ENCODE results near the gene JCAD.

Gene JCAD

GRCh38 chr10:30079408-30079807 is 20.0 kb upstream of the JCAD start:
- DNase-seq (ENCODE audit: low read depth, low spot score), result no peak
- no peak overlapping the region for H3K4me3 ChIP-seq (ENCODE audit: low read length)

- DNase-seq (ENCODE audit: low read depth, low spot score), result no peak
- no peak overlapping the region for H3K4me3 ChIP-seq (ENCODE audit: low read length)
These were observed 16.1 kb upstream of the JCAD start for GRCh38 chr10:30075481-30075880.

- DNase-seq (ENCODE audit: low read depth, low spot score), result no peak
These were observed 15.5 kb upstream of the JCAD start for GRCh38 chr10:30074933-30075332.

GRCh38 chr10:30074090-30074489 is 14.7 kb upstream of the JCAD start:
- no peak for DNase-seq (ENCODE audit: low read depth, low spot score)
- H3K4me3 ChIP-seq (ENCODE audit: low read length), result no peak overlapping the region

More at GRCh38 chr10:30074933-30075332, 15.5 kb upstream of the JCAD start:
- H3K4me3 ChIP-seq (ENCODE audit: low read length), result no peak overlapping the region

GRCh38 chr10:30073767-30074060 is 14.3 kb upstream of the JCAD start:
- no peak overlapping the region for H3K4me3 ChIP-seq (ENCODE audit: low read length)
- no peak for DNase-seq (ENCODE audit: low read depth, low spot score)

- H3K4me3 ChIP-seq (ENCODE audit: low read length), result no peak overlapping the region
- no peak for DNase-seq (ENCODE audit: low read depth, low spot score)
These were observed 13.8 kb upstream of the JCAD start for GRCh38 chr10:30073045-30073766.

- DNase-seq (ENCODE audit: low read depth, low spot score), result no peak
- no peak overlapping the region for H3K4me3 ChIP-seq (ENCODE audit: low read length)
These were observed 12.7 kb upstream of the JCAD start for GRCh38 chr10:30072068-30072467.

- DNase-seq (ENCODE audit: low read depth, low spot score), result no peak
- no peak overlapping the region for H3K4me3 ChIP-seq (ENCODE audit: low read length)
These were observed 10.8 kb upstream of the JCAD start for GRCh38 chr10:30070001-30070685.

- H3K4me3 ChIP-seq (ENCODE audit: low read length), result no peak overlapping the region
- no peak for DNase-seq (ENCODE audit: low read depth, low spot score)
These were observed 9.3 kb upstream of the JCAD start for GRCh38 chr10:30068492-30069223.

GRCh38 chr10:30063099-30063498 is 3.7 kb upstream of the JCAD start:
- H3K4me3 ChIP-seq (ENCODE audit: low read length), result no peak overlapping the region
- DNase-seq (ENCODE audit: low read depth, low spot score), result no peak

GRCh38 chr10:30062582-30062981 is 3.2 kb upstream of the JCAD start:
- DNase-seq (ENCODE audit: low read depth, low spot score), result no peak
- H3K4me3 ChIP-seq (ENCODE audit: low read length), result no peak overlapping the region

GRCh38 chr10:30062090-30062489 is 2.7 kb upstream of the JCAD start:
- H3K4me3 ChIP-seq (ENCODE audit: low read length), result no peak overlapping the region
- DNase-seq (ENCODE audit: low read depth, low spot score), result no peak

- H3K4me3 ChIP-seq (ENCODE audit: low read length), result no peak overlapping the region
- no peak for DNase-seq (ENCODE audit: low read depth, low spot score)
These were observed 735 bp downstream of the JCAD start for GRCh38 chr10:30058570-30059132.

GRCh38 chr10:30057894-30058556 is 1.4 kb downstream of the JCAD start:
- no peak overlapping the region for H3K4me3 ChIP-seq (ENCODE audit: low read length)
- no peak for DNase-seq (ENCODE audit: low read depth, low spot score)

GRCh38 chr10:30057421-30057841 is 2.0 kb downstream of the JCAD start:
- no peak overlapping the region for H3K4me3 ChIP-seq (ENCODE audit: low read length)
- no peak for DNase-seq (ENCODE audit: low read depth, low spot score)

- H3K4me3 ChIP-seq (ENCODE audit: low read length), result no peak overlapping the region
- DNase-seq (ENCODE audit: low read depth, low spot score), result no peak
These were observed 2.5 kb downstream of the JCAD start for GRCh38 chr10:30056767-30057355.

- no peak overlapping the region for H3K4me3 ChIP-seq (ENCODE audit: low read length)
- no peak for DNase-seq (ENCODE audit: low read depth, low spot score)
These were observed 3.1 kb downstream of the JCAD start for GRCh38 chr10:30056281-30056680.

GRCh38 chr10:30055226-30055662 is 4.1 kb downstream of the JCAD start:
- no peak for DNase-seq (ENCODE audit: low read depth, low spot score)
- H3K4me3 ChIP-seq (ENCODE audit: low read length), result no peak overlapping the region

GRCh38 chr10:30052062-30052461 is 7.3 kb downstream of the JCAD start:
- DNase-seq (ENCODE audit: low read depth, low spot score), result no peak
- no peak overlapping the region for H3K4me3 ChIP-seq (ENCODE audit: low read length)
